Osteoblast (primary cell): ENCODE results near the gene TEX35. TPM values are rescaled to one million over a fixed set of nuclear protein-coding genes. Genes with fewer than 3 reads are reported as not detected.

Experiments used
- DNase-seq: peaks from one replicate; pipeline ENCODE4 v3.0.0; 2011; ENCODE audit warnings: low spot score, mixed read lengths; ENCODE audit not compliant: insufficient read length; ENCODE audit errors: missing footprints
- H2AFZ ChIP-seq: 2 replicates; pipeline ENCODE4 v1.6.0; 2011; ENCODE audit warnings: mild to moderate bottlenecking, low read length
- H3K27ac ChIP-seq: 2 replicates; pipeline ENCODE4 v1.5.1; 2011; ENCODE audit warnings: mild to moderate bottlenecking, low read depth, low read length, moderate library complexity
- H3K27me3 ChIP-seq: 2 replicates; pipeline ENCODE4 v1.6.0; 2012; ENCODE audit warnings: mild to moderate bottlenecking, control low read depth, inconsistent platforms, low read length, moderate library complexity; ENCODE audit not compliant: insufficient read depth
- H3K36me3 ChIP-seq: 2 replicates; pipeline ENCODE4 v1.5.1; 2011; ENCODE audit warnings: mild to moderate bottlenecking, low read length, control low read depth, moderate library complexity; ENCODE audit not compliant: insufficient read depth
- H3K4me1 ChIP-seq: 2 replicates; pipeline ENCODE4 v1.5.1; 2011; ENCODE audit warnings: mild to moderate bottlenecking, low read length, control low read depth, moderate library complexity; ENCODE audit not compliant: insufficient read depth
- H3K4me2 ChIP-seq: 2 replicates; pipeline ENCODE4 v1.6.0; 2011; ENCODE audit warnings: mild to moderate bottlenecking, low read length; ENCODE audit not compliant: insufficient read depth
- H3K4me3 ChIP-seq: fragments of 200-600 bp; sonication (generic); 3 replicates; pipeline ENCODE4 v1.5.1; 2012; ENCODE audit warnings: mild to moderate bottlenecking, low read length, inconsistent platforms; ENCODE audit not compliant: insufficient read depth
- H3K79me2 ChIP-seq: 2 replicates; pipeline ENCODE4 v1.6.0; 2012; ENCODE audit warnings: mild to moderate bottlenecking, low read length, control low read depth, inconsistent platforms; ENCODE audit not compliant: insufficient read depth
- H3K9me3 ChIP-seq: 2 replicates; pipeline ENCODE4 v1.5.1; 2011; ENCODE audit warnings: low read depth, low read length, control low read depth
- H4K20me1 ChIP-seq: 2 replicates; pipeline ENCODE4 v1.6.0; 2012; ENCODE audit warnings: mild to moderate bottlenecking, low read length, control low read depth; ENCODE audit not compliant: insufficient read depth
- total RNA-seq: library from RNA; depleted of rRNA; stranded (reverse); fragments of >200 nt; gene quantifications from 2 replicates; pipeline ENCODE4 v1.2.3, GENCODE V29; 2012
- TF ChIP-seq, protein P1 (sequence below): IDR thresholded peaks from 2 replicates; pipeline ENCODE4 v1.5.1; 2011; ENCODE audit warnings: mild to moderate bottlenecking, low read depth, low read length, moderate library complexity; ENCODE audit errors: extremely low read depth

TEX35 gene
- total RNA-seq, 1 donor: not detected

GRCh38 chr1:178560871-178561376, 48.0 kb downstream of the TEX35 start:
- Histone ChIP-seq H3K9me3 (no peaks in the 10 kb centered on the region), H2AFZ (no peak overlapping the region), H3K36me3 (no peaks in the 10 kb centered on the region), H4K20me1 (no peaks in the 10 kb centered on the region), H3K4me1 (no peaks in the 10 kb centered on the region), H3K4me3 (no peak overlapping the region), H3K4me2 (no peak overlapping the region), H3K27me3 (no peaks in the 10 kb centered on the region), H3K27ac (no peak overlapping the region), H3K79me2 (no peaks in the 10 kb centered on the region)
- TF ChIP-seq, protein P1, sequence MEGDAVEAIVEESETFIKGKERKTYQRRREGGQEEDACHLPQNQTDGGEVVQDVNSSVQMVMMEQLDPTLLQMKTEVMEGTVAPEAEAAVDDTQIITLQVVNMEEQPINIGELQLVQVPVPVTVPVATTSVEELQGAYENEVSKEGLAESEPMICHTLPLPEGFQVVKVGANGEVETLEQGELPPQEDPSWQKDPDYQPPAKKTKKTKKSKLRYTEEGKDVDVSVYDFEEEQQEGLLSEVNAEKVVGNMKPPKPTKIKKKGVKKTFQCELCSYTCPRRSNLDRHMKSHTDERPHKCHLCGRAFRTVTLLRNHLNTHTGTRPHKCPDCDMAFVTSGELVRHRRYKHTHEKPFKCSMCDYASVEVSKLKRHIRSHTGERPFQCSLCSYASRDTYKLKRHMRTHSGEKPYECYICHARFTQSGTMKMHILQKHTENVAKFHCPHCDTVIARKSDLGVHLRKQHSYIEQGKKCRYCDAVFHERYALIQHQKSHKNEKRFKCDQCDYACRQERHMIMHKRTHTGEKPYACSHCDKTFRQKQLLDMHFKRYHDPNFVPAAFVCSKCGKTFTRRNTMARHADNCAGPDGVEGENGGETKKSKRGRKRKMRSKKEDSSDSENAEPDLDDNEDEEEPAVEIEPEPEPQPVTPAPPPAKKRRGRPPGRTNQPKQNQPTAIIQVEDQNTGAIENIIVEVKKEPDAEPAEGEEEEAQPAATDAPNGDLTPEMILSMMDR: no peak
- no peak for DNase-seq

DNA sequence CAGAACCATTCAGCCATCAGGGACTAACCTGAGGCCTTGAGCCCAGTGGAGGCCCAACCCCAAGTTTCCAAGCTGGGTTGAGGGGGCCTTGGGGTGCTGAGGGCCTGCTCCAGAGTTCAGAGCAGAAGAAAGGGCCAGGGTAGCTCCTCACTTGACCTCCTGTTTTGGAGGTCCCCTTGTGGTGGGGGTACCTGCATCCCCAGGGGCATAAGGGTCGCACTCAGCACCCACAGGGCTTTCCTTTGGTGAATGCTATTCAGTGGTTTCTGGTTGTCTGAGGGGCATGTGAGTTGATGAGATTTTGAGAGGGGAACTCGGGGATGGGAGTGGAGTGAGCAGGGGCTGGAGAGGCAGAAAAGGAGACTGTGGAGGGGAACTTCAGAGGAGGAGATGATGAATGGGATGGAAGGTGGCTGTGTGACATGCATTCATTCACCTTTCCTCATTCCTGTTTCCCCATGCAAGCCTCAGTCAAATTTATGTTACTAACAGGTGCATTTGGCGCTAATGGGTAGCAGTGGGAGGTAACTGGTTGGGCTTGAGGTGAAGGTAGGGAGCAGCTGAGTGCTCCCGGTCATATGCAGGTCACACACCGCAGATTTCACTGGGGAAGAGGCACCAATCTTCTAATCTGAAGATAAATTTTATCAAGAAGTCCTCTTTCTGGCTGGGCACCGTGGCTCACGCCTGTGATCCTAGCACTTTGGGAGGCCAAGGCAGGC, 50.4 kb downstream of the TEX35 start:
- no peaks in the 10 kb centered on the region for H3K27me3 ChIP-seq
- no peaks in the 10 kb centered on the region for H3K36me3 ChIP-seq

DNA sequence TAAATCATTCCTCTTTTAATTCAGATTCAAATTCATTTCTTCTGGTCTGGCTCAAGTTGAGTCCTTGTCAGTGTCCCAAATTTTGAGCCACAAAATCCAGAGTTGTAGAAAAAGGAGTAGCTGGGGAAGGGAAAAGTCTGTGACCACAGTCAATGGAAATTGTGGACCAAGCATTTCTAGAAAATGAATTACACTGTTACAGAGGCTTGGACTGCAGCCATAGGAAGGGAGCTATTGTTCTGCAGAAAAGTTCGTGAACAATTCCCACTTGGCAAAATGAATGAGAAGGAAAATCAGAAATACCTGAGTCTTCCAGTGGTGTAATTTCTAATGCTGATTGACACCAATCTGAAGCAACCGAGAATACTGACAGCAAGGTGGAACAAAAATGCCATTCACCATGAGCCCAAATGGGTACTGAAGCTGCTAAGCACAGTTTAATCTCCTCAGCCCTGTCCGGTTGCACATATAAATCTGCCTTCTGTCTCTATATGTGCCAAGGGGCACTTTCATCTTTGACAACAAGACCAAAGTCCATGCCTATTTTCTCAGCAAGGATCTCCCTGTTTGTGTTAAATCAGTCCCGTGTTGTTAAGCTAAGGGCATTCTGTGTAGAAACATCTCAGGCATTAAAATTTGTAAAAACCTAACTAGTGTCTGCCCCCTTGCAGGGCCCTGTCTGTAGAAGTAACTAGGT, 51.3 kb downstream of the TEX35 start:
- no peaks in the 10 kb centered on the region for H3K36me3 ChIP-seq
- no peak overlapping the region for H3K27ac ChIP-seq
- H3K79me2 ChIP-seq: no peaks in the 10 kb centered on the region
- no peaks in the 10 kb centered on the region for H3K4me1 ChIP-seq
- H3K27me3 ChIP-seq: no peaks in the 10 kb centered on the region
- no peaks in the 10 kb centered on the region for H3K9me3 ChIP-seq
- no peaks in the 10 kb centered on the region for H4K20me1 ChIP-seq
- no peak for DNase-seq
- TF ChIP-seq, protein P1: no peak
- H3K4me3 ChIP-seq: no peak overlapping the region
- no peak overlapping the region for H3K4me2 ChIP-seq
- H2AFZ ChIP-seq: no peak overlapping the region

More for the DNA sequence above, 50.4 kb downstream of the TEX35 start:
- DNase-seq: no peak
- Histone ChIP-seq H3K4me3 (no peak overlapping the region), H3K27ac (no peak overlapping the region), H3K9me3 (no peaks in the 10 kb centered on the region), H3K4me2 (no peak overlapping the region), H4K20me1 (no peaks in the 10 kb centered on the region), H2AFZ (no peak overlapping the region), H3K4me1 (no peaks in the 10 kb centered on the region), H3K79me2 (no peaks in the 10 kb centered on the region)
- TF ChIP-seq, protein P1: no peak

GRCh38 chr1:178564783-178565180, 51.9 kb downstream of the TEX35 start:
- Histone ChIP-seq H3K4me3 (no peak overlapping the region), H3K4me1 (no peaks in the 10 kb centered on the region), H3K36me3 (no peaks in the 10 kb centered on the region), H4K20me1 (no peaks in the 10 kb centered on the region), H3K27ac (no peak overlapping the region), H3K4me2 (no peak overlapping the region), H3K79me2 (no peaks in the 10 kb centered on the region), H3K9me3 (no peaks in the 10 kb centered on the region), H3K27me3 (no peaks in the 10 kb centered on the region), H2AFZ (no peak overlapping the region)
- TF ChIP-seq, protein P1: no peak
- no peak for DNase-seq
